GM23248 (cell line): ENCODE measurements around the gene TNS3. TPM values are rescaled to one million over a fixed set of nuclear protein-coding genes. Genes with fewer than 3 reads are reported as not detected.

Experiments
- DNase-seq: peaks from one replicate; pipeline ENCODE4 v3.0.0-alpha.2; 2015
- H2AFZ ChIP-seq: fragments of 200-600 bp; sonication (generic); 2 replicates; pipeline ENCODE4 v1.6.1; 2016; ENCODE audit warnings: antibody characterized with exemption
- H3F3A ChIP-seq: fragments of 200-600 bp; sonication (generic); 2 replicates; pipeline ENCODE4 v1.6.1; 2016; ENCODE audit warnings: mild to moderate bottlenecking, antibody characterized with exemption, mixed run types; ENCODE audit not compliant: insufficient read depth
- H3K27ac ChIP-seq: fragments of 200-600 bp; sonication (generic); 2 replicates; pipeline ENCODE4 v1.5.1; 2016; ENCODE audit warnings: mild to moderate bottlenecking
- H3K27me3 ChIP-seq: fragments of 200-600 bp; sonication (generic); replicated peaks from 2 replicates; pipeline ENCODE4 v1.6.1; 2016; ENCODE audit warnings: mild to moderate bottlenecking; ENCODE audit not compliant: insufficient read depth
- H3K36me3 ChIP-seq: fragments of 200-600 bp; sonication (generic); 2 replicates; pipeline ENCODE4 v1.6.1; 2016; ENCODE audit warnings: low read depth, mild to moderate bottlenecking
- H3K4me1 ChIP-seq: fragments of 200-600 bp; sonication (generic); 2 replicates; pipeline ENCODE4 v1.6.1; 2016; ENCODE audit warnings: mild to moderate bottlenecking; ENCODE audit not compliant: insufficient read depth
- H3K4me2 ChIP-seq: fragments of 200-600 bp; sonication (generic); one replicate; pipeline ENCODE4 v1.6.1; 2016; ENCODE audit warnings: mild to moderate bottlenecking; ENCODE audit not compliant: unreplicated experiment
- H3K4me3 ChIP-seq: fragments of 200-600 bp; sonication (generic); 2 replicates; pipeline ENCODE4 v1.5.1; 2016; ENCODE audit warnings: mild to moderate bottlenecking
- H3K79me2 ChIP-seq: fragments of 200-600 bp; sonication (generic); 2 replicates; pipeline ENCODE4 v1.6.1; 2016; ENCODE audit warnings: mild to moderate bottlenecking; ENCODE audit not compliant: insufficient read depth
- H3K9ac ChIP-seq: fragments of 200-600 bp; sonication (generic); 2 replicates; pipeline ENCODE4 v1.6.1; 2016; ENCODE audit warnings: mild to moderate bottlenecking
- H3K9me2 ChIP-seq: fragments of 200-600 bp; sonication (generic); 2 replicates; pipeline ENCODE4 v1.6.1; 2016; ENCODE audit warnings: mixed run types, mild to moderate bottlenecking, moderate library complexity; ENCODE audit not compliant: insufficient read depth
- H3K9me3 ChIP-seq: fragments of 200-600 bp; sonication (generic); one replicate; pipeline ENCODE4 v1.6.1; 2017; ENCODE audit warnings: low read depth
- H4K20me1 ChIP-seq: fragments of 200-600 bp; sonication (generic); 2 replicates; pipeline ENCODE4 v1.6.0; 2016; ENCODE audit not compliant: insufficient read depth
- EZH2 ChIP-seq: fragments of 200-600 bp; sonication (generic); IDR thresholded peaks from 2 replicates; pipeline ENCODE4 v1.6.1; 2018; ENCODE audit warnings: antibody characterized with exemption, mild to moderate bottlenecking; ENCODE audit not compliant: insufficient read depth, poor library complexity, severe bottlenecking
- EZH2phosphoT487 ChIP-seq: fragments of 200-600 bp; sonication (generic); IDR thresholded peaks from 2 replicates; pipeline ENCODE4 v1.6.1; 2018; ENCODE audit warnings: antibody characterized with exemption, moderate library complexity, mild to moderate bottlenecking, low read depth; ENCODE audit not compliant: insufficient read depth
- WGBS, 2 experiments: methylation state at CpG; one replicate each; pipeline ENCODE4 v1.1.6; 2015 to 2017; ENCODE audit warnings: low lambda C conversion rate in 2 of 2, low coverage in 1 of 2; ENCODE audit errors: missing lambda C conversion rate in 2 of 2; 5-methylcytosine and 5-hydroxymethylcytosine counted together
- in situ Hi-C: fragments of 300-500 bp; cut with MboI; formaldehyde crosslinking; loops from 2 replicates; pipeline ENCODE4 v1.15.0; 2020
- polyA plus RNA-seq: library from polyadenylated mRNA; unstranded; fragments of >200 nt; fragmentation: Nextera tagmentation; extraction: Ambion mirVana; gene quantifications from 2 replicates; pipeline ENCODE4 v1.2.1, GENCODE V29; 2016
- total RNA-seq: library from RNA; depleted of rRNA; stranded (reverse); fragments of >200 nt; shearing (Covaris generic); gene quantifications from 2 replicates; pipeline ENCODE4 v1.2.3, GENCODE V29; 2014

TNS3 gene
- total and polyA plus RNA-seq, 2 experiments from 2014 or later = 18.6 to 47.0 TPM

DNA sequence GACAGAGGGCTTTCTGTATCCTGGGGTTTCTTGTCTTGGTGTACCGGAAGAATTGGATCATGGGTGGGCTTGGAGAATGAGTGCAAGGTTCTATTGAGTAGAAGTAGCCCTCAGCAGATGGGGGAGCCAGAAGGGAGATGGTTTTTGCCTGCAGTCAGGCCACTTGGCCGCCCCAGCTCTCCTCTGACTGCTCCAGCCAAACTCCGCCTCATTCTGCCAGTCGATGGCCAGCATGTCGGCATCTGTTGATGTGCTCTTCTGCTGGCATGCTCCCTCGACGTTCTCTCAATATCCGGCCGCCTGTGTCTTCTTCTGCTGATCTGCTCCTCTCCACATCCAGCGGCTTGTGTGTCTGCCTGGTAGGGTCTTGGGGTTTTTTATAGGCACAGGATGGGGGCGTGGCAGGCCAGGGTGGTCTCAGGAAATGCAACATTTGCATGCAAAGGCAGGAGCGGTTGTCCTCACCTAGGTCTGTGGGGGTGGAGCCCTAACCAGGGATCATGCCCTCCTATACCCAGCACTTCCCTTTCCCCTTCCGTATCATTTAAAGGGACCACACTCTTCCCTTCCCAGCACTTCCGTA, 40.2 kb upstream of the TNS3 start:
- Histone ChIP-seq H3K9ac (no peak overlapping the region), H3F3A (peaks cover 14% of the 10 kb centered on the region; the same call in 1 of the 2 replicates), H2AFZ (no peak overlapping the region; the same call in 1 of the 2 replicates), H3K9me3 (no peaks in the 10 kb centered on the region), H3K79me2 (no peaks in the 10 kb centered on the region), H3K27me3 (no peaks in the 10 kb centered on the region), H3K9me2 (no peaks in the 10 kb centered on the region), H3K4me3 (no peak overlapping the region), H4K20me1 (no peaks in the 10 kb centered on the region), H3K4me2 (no peak overlapping the region), H3K4me1 (peaks cover 16% of the 10 kb centered on the region), H3K36me3 (no peaks in the 10 kb centered on the region), H3K27ac (no peak overlapping the region)
- in situ Hi-C loops = no loop called here
- WGBS, 2 experiments = 63 to 66% methylated on average over 14 of the region's 14 CpGs
- DNase-seq = no peak
- TF ChIP-seq EZH2phosphoT487 = no peak
- TF ChIP-seq EZH2 = no peak

DNA sequence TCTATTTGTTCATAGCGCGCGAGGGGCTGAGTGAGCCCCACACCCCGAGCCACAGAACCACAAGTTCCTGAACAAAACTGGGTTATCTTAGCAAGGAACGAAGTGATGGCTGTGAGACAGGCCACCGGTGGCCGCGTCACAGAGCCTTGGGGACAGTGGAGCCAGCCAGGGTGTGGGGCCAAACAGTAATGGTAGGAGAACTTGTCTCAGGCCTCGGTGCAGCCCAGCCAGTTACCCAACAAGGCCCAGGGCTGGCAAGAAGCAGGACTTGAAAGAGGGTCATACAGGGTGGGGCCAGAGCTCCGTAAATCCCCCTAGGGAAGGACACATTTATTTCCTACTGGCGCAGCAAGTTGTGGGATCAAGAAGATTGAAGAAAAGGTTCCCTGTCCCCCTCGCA, 39.4 kb upstream of the TNS3 start:
- no peaks in the 10 kb centered on the region for H3K79me2 ChIP-seq
- H3K27ac ChIP-seq = no peak overlapping the region
- no peaks in the 10 kb centered on the region for H3K9me3 ChIP-seq
- no peak overlapping the region for H3K4me3 ChIP-seq
- no peak overlapping the region for H3K9ac ChIP-seq
- WGBS, 2 experiments = 86 to 90% methylated on average over 9 to 12 of the region's 12 CpGs
- no peak overlapping the region for H2AFZ ChIP-seq
- H4K20me1 ChIP-seq = no peaks in the 10 kb centered on the region
- H3K4me2 ChIP-seq = no peak overlapping the region
- in situ Hi-C loops = no loop called here
- H3K36me3 ChIP-seq = no peaks in the 10 kb centered on the region
- no peaks in the 10 kb centered on the region for H3K9me2 ChIP-seq
- peaks cover 14% of the 10 kb centered on the region; the same call in 1 of the 2 replicates for H3F3A ChIP-seq
- H3K27me3 ChIP-seq = no peaks in the 10 kb centered on the region
- DNase-seq = no peak
- H3K4me1 ChIP-seq = peaks cover 16% of the 10 kb centered on the region
- TF ChIP-seq EZH2 (no peak), EZH2phosphoT487 (no peak)

DNA sequence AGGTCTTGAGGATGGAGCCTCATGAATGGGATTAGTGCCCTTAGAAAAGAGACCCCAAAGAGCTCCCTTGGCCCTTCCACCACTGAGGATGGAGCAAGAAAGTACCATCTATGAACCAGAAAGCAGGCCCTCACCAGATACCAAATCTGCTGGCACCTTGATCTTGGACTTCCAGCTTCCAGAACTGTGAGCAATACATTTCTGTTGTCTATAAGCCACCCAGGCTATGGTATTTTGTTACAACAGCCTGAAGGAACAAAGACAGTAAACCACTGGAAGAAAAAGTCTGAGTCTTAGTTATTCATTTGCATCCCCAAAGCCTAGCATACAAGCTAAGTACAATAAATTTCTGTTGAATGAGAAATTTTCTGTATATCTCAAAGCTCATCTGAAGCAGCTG, 37.9 kb upstream of the TNS3 start:
- no peak for TF ChIP-seq EZH2
- no peaks in the 10 kb centered on the region for H4K20me1 ChIP-seq
- H2AFZ ChIP-seq = no peak overlapping the region
- no peak overlapping the region for H3K4me2 ChIP-seq
- H3K27ac ChIP-seq = no peak overlapping the region
- H3K9me3 ChIP-seq = no peaks in the 10 kb centered on the region
- H3K36me3 ChIP-seq = no peaks in the 10 kb centered on the region
- H3K9me2 ChIP-seq = no peaks in the 10 kb centered on the region
- H3K27me3 ChIP-seq = no peaks in the 10 kb centered on the region
- no peaks in the 10 kb centered on the region for H3K79me2 ChIP-seq
- no peak for DNase-seq
- peaks cover 16% of the 10 kb centered on the region for H3K4me1 ChIP-seq
- peaks cover 14% of the 10 kb centered on the region; the same call in 1 of the 2 replicates for H3F3A ChIP-seq
- H3K4me3 ChIP-seq = no peak overlapping the region
- in situ Hi-C loops = no loop called here
- H3K9ac ChIP-seq = no peak overlapping the region

DNA sequence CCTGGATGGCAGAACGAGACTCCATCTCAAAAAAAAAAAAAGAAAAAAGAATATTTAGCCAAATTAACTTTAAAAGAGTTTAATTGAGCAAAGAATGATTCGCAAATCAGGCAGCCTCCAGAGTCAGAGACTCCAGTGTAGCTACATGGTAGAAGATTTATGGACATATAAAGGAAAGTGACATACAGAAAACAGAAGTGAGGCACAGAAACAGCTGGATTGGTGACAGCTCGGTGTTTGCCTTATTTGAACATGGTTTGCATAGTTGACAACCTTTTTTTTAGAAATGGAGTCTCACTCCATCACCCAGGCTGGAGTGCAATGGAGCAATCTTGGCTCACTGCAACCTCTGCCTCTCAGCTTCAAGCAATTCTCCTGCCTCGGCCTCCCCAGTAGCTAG, 35.2 kb upstream of the TNS3 start:
- H3K4me1 ChIP-seq = no peaks in the 10 kb centered on the region
- no peaks in the 10 kb centered on the region for H3K79me2 ChIP-seq
- DNase-seq = no peak
- in situ Hi-C loops = no loop called here
- no peak overlapping the region for H3K9ac ChIP-seq
- no peaks in the 10 kb centered on the region for H3K9me3 ChIP-seq
- WGBS, 2 experiments = 68 to 78% methylated on average over 4 of the region's 4 CpGs
- no peak overlapping the region for H3K27ac ChIP-seq
- no peak for TF ChIP-seq EZH2
- TF ChIP-seq EZH2phosphoT487 = no peak
- no peaks in the 10 kb centered on the region for H3K9me2 ChIP-seq
- H3K4me2 ChIP-seq = no peak overlapping the region
- H3K27me3 ChIP-seq = no peaks in the 10 kb centered on the region
- H2AFZ ChIP-seq = no peak overlapping the region
- no peak overlapping the region for H3K4me3 ChIP-seq
- H3F3A ChIP-seq = no peaks in the 10 kb centered on the region
- H3K36me3 ChIP-seq = no peaks in the 10 kb centered on the region
- no peaks in the 10 kb centered on the region for H4K20me1 ChIP-seq

DNA sequence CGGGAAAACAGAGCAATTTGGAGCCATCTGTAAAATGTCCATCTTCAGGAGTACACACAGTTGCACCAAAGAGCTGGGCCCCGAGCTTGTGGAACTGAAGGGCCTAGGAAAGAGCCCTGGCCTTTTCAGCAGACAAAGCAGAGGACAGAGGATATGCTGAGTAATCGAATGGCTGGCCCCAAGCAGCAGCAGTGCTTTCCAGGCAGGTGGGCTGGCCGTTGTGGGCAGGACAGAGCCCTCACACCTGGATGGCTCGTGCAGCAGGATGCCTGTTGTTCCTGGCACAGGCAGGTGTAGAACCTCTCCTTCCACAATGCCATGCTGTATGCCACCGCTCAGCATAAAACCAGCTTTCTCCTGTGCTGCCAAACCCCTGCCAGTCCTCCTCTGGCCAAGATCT, 32.5 kb upstream of the TNS3 start:
- H3K9ac ChIP-seq = no peak overlapping the region
- no peaks in the 10 kb centered on the region for H4K20me1 ChIP-seq
- H3K9me2 ChIP-seq = no peaks in the 10 kb centered on the region
- no peaks in the 10 kb centered on the region for H3K9me3 ChIP-seq
- no peak overlapping the region for H3K4me2 ChIP-seq
- 90 to 94% methylated on average over 6 of the region's 6 CpGs for WGBS, 2 experiments
- no peaks in the 10 kb centered on the region for H3K27me3 ChIP-seq
- in situ Hi-C loops = no loop called here
- no peak overlapping the region for H2AFZ ChIP-seq
- H3K79me2 ChIP-seq = no peaks in the 10 kb centered on the region
- DNase-seq = no peak
- no peak for TF ChIP-seq EZH2
- no peaks in the 10 kb centered on the region for H3K36me3 ChIP-seq
- H3K4me1 ChIP-seq = peaks cover 12% of the 10 kb centered on the region
- H3K4me3 ChIP-seq = no peak overlapping the region
- H3F3A ChIP-seq = no peaks in the 10 kb centered on the region
- H3K27ac ChIP-seq = no peak overlapping the region
